OCI-LY3 (cell line): Measurements from ENCODE around the gene STAT3.

ENCODE experiments used
- EZH2phosphoT487 ChIP-seq: fragments of 200-600 bp; shearing (Covaris generic); IDR thresholded peaks from 2 replicates; pipeline ENCODE4 v1.6.1; 2018; ENCODE audit warnings: antibody characterized with exemption, mixed run types, low read depth
- TF ChIP-seq, protein P1 (sequence below): fragments of 200-600, 300-600 bp; sonication (generic); IDR thresholded peaks from 2 replicates; pipeline ENCODE4 v1.5.1; 2014; ENCODE audit warnings: antibody characterized with exemption, low read length, low read depth

DNA sequence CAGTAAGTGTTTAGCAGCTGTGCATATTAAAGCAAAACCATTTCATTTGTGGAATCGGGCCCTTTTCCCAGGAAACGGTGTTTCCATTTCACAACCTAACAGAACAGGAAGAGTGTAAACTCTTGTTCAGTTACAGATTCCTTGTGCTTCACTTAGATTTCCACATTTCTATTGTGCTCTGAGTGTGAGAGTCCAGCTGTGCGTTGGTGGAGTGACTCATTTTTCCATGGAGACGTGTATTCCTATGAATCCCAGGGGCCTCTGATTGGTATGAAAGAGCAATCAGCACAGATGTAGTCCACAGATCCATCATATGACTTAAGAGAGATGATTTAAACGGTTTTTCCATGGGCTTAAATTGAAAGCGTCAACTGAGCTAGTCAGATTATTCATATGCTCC lies 48.1 kb upstream of the STAT3 start:
- TF ChIP-seq, protein P1, sequence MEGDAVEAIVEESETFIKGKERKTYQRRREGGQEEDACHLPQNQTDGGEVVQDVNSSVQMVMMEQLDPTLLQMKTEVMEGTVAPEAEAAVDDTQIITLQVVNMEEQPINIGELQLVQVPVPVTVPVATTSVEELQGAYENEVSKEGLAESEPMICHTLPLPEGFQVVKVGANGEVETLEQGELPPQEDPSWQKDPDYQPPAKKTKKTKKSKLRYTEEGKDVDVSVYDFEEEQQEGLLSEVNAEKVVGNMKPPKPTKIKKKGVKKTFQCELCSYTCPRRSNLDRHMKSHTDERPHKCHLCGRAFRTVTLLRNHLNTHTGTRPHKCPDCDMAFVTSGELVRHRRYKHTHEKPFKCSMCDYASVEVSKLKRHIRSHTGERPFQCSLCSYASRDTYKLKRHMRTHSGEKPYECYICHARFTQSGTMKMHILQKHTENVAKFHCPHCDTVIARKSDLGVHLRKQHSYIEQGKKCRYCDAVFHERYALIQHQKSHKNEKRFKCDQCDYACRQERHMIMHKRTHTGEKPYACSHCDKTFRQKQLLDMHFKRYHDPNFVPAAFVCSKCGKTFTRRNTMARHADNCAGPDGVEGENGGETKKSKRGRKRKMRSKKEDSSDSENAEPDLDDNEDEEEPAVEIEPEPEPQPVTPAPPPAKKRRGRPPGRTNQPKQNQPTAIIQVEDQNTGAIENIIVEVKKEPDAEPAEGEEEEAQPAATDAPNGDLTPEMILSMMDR: no peak
- no peak for TF ChIP-seq EZH2phosphoT487
